Measurements from ENCODE around the gene AGBL4. TPM values are rescaled to one million over a fixed set of nuclear protein-coding genes. Genes with fewer than 3 reads are reported as not detected.

Gene AGBL4
- total RNA-seq, 2 donors from 2014 or later = not detected

- DNase-seq (no peak), ATAC-seq (no peak)
- H3K36me3 Mint-ChIP-seq (ENCODE audit: low read depth) = no peaks in the 10 kb centered on the region
- H3K27ac Mint-ChIP-seq = no peak overlapping the region
- H3K4me1 Mint-ChIP-seq = no peaks in the 10 kb centered on the region
- H3K4me3 Mint-ChIP-seq = no peak overlapping the region
- no peaks in the 10 kb centered on the region for H3K27me3 Mint-ChIP-seq
- no peaks in the 10 kb centered on the region for H3K9me3 ChIP-seq (ENCODE audit: control insufficient read depth, low read length, poor library complexity, severe bottlenecking)
These were observed 797.0 kb downstream of the AGBL4 start for GRCh38 chr1:49226758-49227157.

DNA sequence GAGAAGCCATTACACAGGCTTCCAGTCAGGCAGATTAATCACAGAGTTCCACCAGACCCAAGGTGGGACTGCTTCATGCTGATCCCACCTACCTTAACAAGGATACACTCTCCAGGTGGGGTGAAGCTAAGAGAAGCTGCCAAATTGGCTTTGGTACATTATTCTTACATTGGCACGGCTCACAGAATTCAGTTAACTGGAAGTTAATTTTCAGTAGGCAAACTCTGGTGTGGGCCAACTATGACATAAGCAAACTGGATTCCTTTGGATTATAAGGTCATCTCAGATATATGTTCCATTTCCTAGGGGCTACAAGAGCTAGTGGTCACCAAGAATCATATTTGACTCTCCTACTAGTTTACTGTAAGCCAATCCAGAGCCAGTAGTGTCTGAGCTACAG is 798.3 kb downstream of the AGBL4 start:
- ATAC-seq (no peak), DNase-seq (no peak)
- H3K27ac Mint-ChIP-seq = no peak overlapping the region
- H3K27me3 Mint-ChIP-seq = no peaks in the 10 kb centered on the region
- no peak overlapping the region for H3K4me3 Mint-ChIP-seq
- H3K9me3 ChIP-seq (ENCODE audit: control insufficient read depth, low read length, poor library complexity, severe bottlenecking) = no peaks in the 10 kb centered on the region
- no peaks in the 10 kb centered on the region for H3K36me3 Mint-ChIP-seq (ENCODE audit: low read depth)
- H3K4me1 Mint-ChIP-seq = no peaks in the 10 kb centered on the region

DNA sequence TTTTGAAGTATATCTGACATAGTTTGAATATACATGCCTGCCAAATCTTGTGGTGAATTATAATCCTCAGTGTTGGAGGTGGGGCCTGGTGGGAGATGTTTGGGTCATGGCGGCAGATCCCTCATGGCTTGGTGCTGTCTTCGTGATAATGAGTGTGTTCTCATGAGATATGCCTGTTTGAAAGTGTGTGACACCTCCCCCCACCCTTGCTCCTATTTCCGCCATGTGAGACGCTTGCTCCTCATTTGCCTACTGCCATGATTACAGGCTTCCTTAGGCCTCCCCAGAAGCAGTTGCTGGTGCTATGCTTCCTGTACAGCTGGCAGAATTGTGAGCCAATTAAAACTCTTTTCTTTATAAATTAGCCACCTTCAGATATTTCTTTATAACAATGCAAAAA is 810.5 kb downstream of the AGBL4 start:
- Mint-ChIP-seq H3K4me3 (no peak overlapping the region), H3K36me3 (ENCODE audit: low read depth) (no peaks in the 10 kb centered on the region), H3K4me1 (no peaks in the 10 kb centered on the region), H3K27ac (no peak overlapping the region), H3K27me3 (peaks cover 5% of the 10 kb centered on the region)
- no peaks in the 10 kb centered on the region for H3K9me3 ChIP-seq (ENCODE audit: control insufficient read depth, low read length, poor library complexity, severe bottlenecking)
- no peak for DNase-seq
- ATAC-seq = no peak

DNA sequence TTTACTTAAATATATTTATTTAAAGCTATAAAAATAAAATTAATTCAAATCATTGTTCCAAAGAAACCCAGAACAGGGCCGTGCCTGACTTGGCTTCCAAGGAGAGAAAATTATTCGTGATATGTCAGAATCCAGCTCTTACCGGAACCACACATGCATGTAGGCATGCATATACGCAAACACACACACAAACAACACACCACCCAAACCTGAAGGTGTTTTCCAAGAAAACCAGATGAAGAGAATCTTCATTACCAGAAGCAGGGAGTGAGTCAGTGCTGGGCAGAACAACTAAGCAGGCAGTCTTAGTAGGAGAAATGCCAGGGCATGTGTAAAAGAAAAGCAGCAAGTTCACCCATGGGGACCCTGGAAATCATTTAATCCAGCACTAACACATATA is 815.0 kb downstream of the AGBL4 start:
- no peak for DNase-seq
- no peak for ATAC-seq
- no peaks in the 10 kb centered on the region for H3K9me3 ChIP-seq (ENCODE audit: control insufficient read depth, low read length, poor library complexity, severe bottlenecking)

GRCh38 chr1:49204720-49205119 is 819.0 kb downstream of the AGBL4 start:
- no peaks in the 10 kb centered on the region for H3K9me3 ChIP-seq (ENCODE audit: control insufficient read depth, low read length, poor library complexity, severe bottlenecking)
- Mint-ChIP-seq H3K4me3 (no peak overlapping the region), H3K4me1 (no peaks in the 10 kb centered on the region), H3K27ac (no peak overlapping the region), H3K36me3 (ENCODE audit: low read depth) (no peaks in the 10 kb centered on the region), H3K27me3 (no peaks in the 10 kb centered on the region)
- ATAC-seq (no peak), DNase-seq (no peak)

More for the DNA sequence above, 815.0 kb downstream of the AGBL4 start:
- Mint-ChIP-seq H3K4me1 (no peaks in the 10 kb centered on the region), H3K36me3 (ENCODE audit: low read depth) (no peaks in the 10 kb centered on the region), H3K4me3 (no peak overlapping the region), H3K27me3 (peaks cover 5% of the 10 kb centered on the region), H3K27ac (no peak overlapping the region)

DNA sequence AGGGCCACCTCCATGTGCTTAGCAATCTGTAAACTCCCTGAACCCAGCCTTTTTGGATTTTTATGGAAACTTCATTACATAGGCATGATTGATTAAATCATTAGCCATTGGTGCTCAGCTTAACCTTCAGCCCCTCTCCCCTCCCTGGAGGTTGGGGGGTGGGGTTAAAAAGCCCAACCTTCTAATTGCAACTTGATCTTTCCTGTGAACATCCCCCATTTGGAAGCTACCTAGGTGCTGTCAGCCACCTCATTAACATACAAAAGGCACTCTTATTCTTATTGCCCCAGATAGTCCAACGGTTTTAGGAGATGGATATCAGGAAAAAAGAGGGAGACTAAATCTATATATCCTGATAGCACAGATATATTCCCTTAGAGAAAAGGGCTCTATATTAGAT is 823.0 kb downstream of the AGBL4 start:
- DNase-seq = no peak
- ATAC-seq = no peak
- no peaks in the 10 kb centered on the region for H3K27me3 Mint-ChIP-seq
- peaks cover 2% of the 10 kb centered on the region for H3K9me3 ChIP-seq (ENCODE audit: control insufficient read depth, low read length, poor library complexity, severe bottlenecking)
- H3K4me1 Mint-ChIP-seq = no peaks in the 10 kb centered on the region
- no peaks in the 10 kb centered on the region for H3K36me3 Mint-ChIP-seq (ENCODE audit: low read depth)
- H3K27ac Mint-ChIP-seq = no peak overlapping the region
- H3K4me3 Mint-ChIP-seq = no peak overlapping the region

DNA sequence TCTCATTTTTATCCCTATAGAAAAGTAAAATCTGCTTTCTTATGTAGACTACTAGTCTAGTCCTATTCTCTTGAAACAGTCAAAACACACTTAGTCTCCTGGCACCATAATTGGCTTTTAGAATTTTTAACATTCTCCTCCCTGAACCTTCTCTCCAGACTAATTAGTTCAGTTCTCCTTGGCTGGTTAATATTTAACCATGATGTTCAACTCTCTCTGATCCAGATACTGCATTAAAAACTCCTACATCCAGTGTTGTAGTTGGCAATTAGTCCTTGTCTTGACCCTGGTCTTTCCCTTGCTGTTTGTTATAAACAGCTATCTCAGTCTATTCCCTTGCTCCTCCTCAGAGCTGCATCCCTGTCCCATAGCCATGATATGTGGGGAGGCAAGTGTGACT is 824.2 kb downstream of the AGBL4 start:
- no peaks in the 10 kb centered on the region for H3K4me1 Mint-ChIP-seq
- no peak overlapping the region for H3K4me3 Mint-ChIP-seq
- ATAC-seq (no peak), DNase-seq (no peak)
- no peaks in the 10 kb centered on the region for H3K27me3 Mint-ChIP-seq
- no peaks in the 10 kb centered on the region for H3K36me3 Mint-ChIP-seq (ENCODE audit: low read depth)
- no peak overlapping the region for H3K27ac Mint-ChIP-seq
- H3K9me3 ChIP-seq (ENCODE audit: control insufficient read depth, low read length, poor library complexity, severe bottlenecking) = peaks cover 2% of the 10 kb centered on the region

- Mint-ChIP-seq H3K4me1 (no peaks in the 10 kb centered on the region), H3K4me3 (no peak overlapping the region), H3K36me3 (ENCODE audit: low read depth) (no peaks in the 10 kb centered on the region), H3K27me3 (no peaks in the 10 kb centered on the region), H3K27ac (no peak overlapping the region)
- no peak for ATAC-seq
- DNase-seq = no peak
- peaks cover 2% of the 10 kb centered on the region for H3K9me3 ChIP-seq (ENCODE audit: control insufficient read depth, low read length, poor library complexity, severe bottlenecking)
These were observed 826.7 kb downstream of the AGBL4 start for GRCh38 chr1:49197081-49197480.

- no peaks in the 10 kb centered on the region for H3K9me3 ChIP-seq (ENCODE audit: control insufficient read depth, low read length, poor library complexity, severe bottlenecking)
- Mint-ChIP-seq H3K4me1 (no peaks in the 10 kb centered on the region), H3K4me3 (no peak overlapping the region), H3K36me3 (ENCODE audit: low read depth) (no peaks in the 10 kb centered on the region), H3K27me3 (no peaks in the 10 kb centered on the region), H3K27ac (no peak overlapping the region)
- DNase-seq (no peak), ATAC-seq (no peak)
These were observed 833.6 kb downstream of the AGBL4 start for GRCh38 chr1:49190138-49190537.

DNA sequence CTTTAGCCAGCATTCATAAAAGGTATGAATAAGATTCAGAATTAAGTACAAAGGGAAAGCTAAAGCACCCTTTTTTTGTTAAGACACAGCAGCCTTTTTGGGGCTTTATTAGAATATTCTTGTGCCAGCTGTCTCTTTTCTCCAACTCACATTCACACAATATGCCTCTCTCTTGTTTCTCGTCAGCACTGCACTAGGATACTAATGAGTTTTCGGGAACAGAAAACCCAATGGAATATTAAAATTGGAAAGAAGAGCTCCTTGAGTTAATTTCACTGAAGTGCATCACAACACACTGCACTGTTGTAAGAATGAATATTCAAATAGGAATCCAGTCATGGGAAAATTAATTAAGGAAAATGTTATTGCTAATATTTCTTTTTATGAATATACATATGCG is 836.7 kb downstream of the AGBL4 start:
- no peaks in the 10 kb centered on the region for H3K4me1 Mint-ChIP-seq
- DNase-seq (no peak), ATAC-seq (no peak)
- H3K9me3 ChIP-seq (ENCODE audit: control insufficient read depth, low read length, poor library complexity, severe bottlenecking) = no peaks in the 10 kb centered on the region
- no peaks in the 10 kb centered on the region for H3K27me3 Mint-ChIP-seq
- no peaks in the 10 kb centered on the region for H3K36me3 Mint-ChIP-seq (ENCODE audit: low read depth)
- H3K4me3 Mint-ChIP-seq = no peak overlapping the region
- no peak overlapping the region for H3K27ac Mint-ChIP-seq

DNA sequence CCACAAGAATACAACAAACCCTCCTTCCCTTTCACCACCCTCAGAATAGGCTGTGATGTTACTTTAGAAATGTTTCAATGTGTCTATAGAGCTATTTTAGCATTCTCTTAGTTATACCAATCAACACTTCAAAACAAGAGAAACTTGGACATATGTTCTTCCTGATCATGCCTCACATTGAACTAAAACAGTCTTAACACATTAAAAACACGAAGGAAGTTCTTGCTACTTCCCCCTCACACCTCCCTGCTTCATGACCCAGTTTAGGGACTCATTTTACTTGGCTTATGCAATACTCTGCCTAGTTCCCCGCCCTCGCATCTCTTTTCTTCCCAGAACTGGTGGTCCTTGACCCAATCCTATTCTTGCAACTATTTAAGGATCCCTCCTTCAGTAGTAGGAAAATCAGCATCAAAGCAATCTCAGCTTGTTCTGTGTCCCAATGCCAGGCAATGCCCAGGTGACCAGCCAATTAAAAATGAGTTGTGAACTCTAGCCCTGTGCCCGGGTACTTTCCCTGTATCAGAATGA is 838.2 kb downstream of the AGBL4 start:
- DNase-seq = no peak
- no peak overlapping the region for H3K4me3 Mint-ChIP-seq
- H3K27ac Mint-ChIP-seq = no peak overlapping the region
- peaks cover 2% of the 10 kb centered on the region for H3K9me3 ChIP-seq (ENCODE audit: control insufficient read depth, low read length, poor library complexity, severe bottlenecking)
- ATAC-seq = no peak
- no peaks in the 10 kb centered on the region for H3K4me1 Mint-ChIP-seq
- H3K36me3 Mint-ChIP-seq (ENCODE audit: low read depth) = no peaks in the 10 kb centered on the region
- no peaks in the 10 kb centered on the region for H3K27me3 Mint-ChIP-seq

DNA sequence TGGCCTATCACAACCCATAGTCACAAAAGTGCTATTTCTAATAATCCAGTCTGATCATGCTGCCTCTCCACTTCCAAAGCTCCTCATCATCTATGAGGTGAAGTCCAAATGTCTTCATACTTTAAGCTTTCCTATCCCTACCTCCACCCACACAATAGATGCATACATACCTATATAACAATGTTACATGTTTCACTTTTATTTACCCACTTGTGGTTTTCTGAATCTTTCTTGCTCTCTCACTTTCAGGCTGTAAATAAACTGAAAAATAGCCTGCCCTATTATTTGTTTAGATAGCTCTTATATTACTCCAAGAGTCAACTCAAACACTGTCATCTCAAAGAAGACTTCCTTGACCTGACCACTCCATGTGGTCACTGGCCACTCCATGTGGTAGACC is 840.3 kb downstream of the AGBL4 start:
- no peaks in the 10 kb centered on the region for H3K4me1 Mint-ChIP-seq
- peaks cover 2% of the 10 kb centered on the region for H3K9me3 ChIP-seq (ENCODE audit: control insufficient read depth, low read length, poor library complexity, severe bottlenecking)
- DNase-seq (no peak), ATAC-seq (no peak)
- H3K27ac Mint-ChIP-seq = no peak overlapping the region
- no peaks in the 10 kb centered on the region for H3K36me3 Mint-ChIP-seq (ENCODE audit: low read depth)
- no peaks in the 10 kb centered on the region for H3K27me3 Mint-ChIP-seq
- no peak overlapping the region for H3K4me3 Mint-ChIP-seq

DNA sequence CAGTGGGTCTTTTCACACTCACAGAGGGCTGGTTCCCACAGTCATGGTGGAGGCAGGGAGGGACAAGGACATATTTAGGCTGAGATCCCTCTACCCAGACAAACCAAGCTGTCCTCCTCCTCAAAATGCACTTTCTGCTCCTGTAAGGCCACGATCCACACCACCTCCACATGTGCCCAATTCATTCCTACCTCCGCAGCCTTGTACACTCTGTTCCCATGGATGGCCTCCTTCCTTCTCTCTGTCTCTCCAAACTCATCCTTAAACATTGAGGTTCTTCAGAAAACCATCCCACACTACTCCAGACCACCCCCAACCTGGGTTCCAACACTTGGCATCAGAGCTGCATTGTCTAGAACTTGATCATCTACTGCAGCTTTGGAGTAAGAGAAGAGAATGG is 842.7 kb downstream of the AGBL4 start:
- DNase-seq (no peak), ATAC-seq (no peak)
- H3K9me3 ChIP-seq (ENCODE audit: control insufficient read depth, low read length, poor library complexity, severe bottlenecking) = peaks cover 2% of the 10 kb centered on the region
- no peaks in the 10 kb centered on the region for H3K4me1 Mint-ChIP-seq
- no peak overlapping the region for H3K4me3 Mint-ChIP-seq
- no peak overlapping the region for H3K27ac Mint-ChIP-seq
- no peaks in the 10 kb centered on the region for H3K27me3 Mint-ChIP-seq
- H3K36me3 Mint-ChIP-seq (ENCODE audit: low read depth) = no peaks in the 10 kb centered on the region

DNA sequence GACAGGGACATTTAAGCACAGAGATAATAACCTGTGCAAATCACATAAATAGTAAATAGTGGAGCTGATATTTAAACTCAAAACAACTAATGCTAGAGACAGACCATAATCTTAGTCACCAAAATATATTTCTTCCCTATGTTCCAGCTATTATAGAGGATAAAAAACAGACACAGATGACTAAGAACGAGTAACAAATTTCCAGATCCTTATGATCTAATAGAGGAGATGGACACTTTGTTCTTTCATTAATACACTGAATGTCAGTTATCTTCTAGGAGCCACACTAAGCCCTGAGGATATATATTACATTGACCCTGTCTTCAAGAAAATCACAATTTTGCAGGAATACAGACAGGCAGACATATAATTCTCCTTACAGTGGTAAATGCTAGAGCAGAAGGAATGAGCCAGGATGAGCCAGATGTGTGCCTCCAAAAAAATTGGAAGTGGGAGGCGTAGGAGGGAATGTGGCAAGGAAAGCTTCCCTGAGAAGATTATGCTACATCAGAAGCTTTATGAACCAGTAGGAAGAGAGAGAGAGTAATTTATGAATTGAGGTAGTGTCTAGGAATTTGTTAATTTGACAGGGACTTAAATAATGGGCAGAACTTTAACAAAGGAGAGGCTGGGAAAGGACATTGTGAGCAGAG is 851.7 kb downstream of the AGBL4 start:
- Mint-ChIP-seq H3K4me1 (no peaks in the 10 kb centered on the region), H3K27ac (no peak overlapping the region), H3K36me3 (ENCODE audit: low read depth) (no peaks in the 10 kb centered on the region)

More for the DNA sequence above, 851.7 kb downstream of the AGBL4 start:
- H3K4me3 Mint-ChIP-seq = no peak overlapping the region
- ATAC-seq (no peak), DNase-seq (no peak)
- H3K9me3 ChIP-seq (ENCODE audit: control insufficient read depth, low read length, poor library complexity, severe bottlenecking) = no peaks in the 10 kb centered on the region
- no peaks in the 10 kb centered on the region for H3K27me3 Mint-ChIP-seq
